Prostate gland (tissue), 2 donors: ENCODE results near the gene ABHD2.
A peak's percentile ranks its signal among the peaks of the same experiment; 100 is the strongest.

Experiments
- CTCF ChIP-seq, 4 experiments: fragments of 200-600 bp in 2 of 4; fragments of 450-650 bp in 2 of 4; sonication (generic) in 2 of 4; IDR thresholded peaks; 1 replicate in 3 of 4; 2 replicates in 1 of 4; pipeline ENCODE4 v1.5.1; 2016 to 2019; ENCODE audit warnings: antibody characterized with exemption in 4 of 4, mild to moderate bottlenecking in 2 of 4, moderate library complexity in 2 of 4
- POLR2AphosphoS5 ChIP-seq: sonication (generic); formaldehyde crosslinking; IDR thresholded peaks from one replicate; pipeline ENCODE4 v1.6.1; 2017; ENCODE audit warnings: antibody characterized with exemption

- TF ChIP-seq CTCF (IDR thresholded peaks at IDR 0.05) = peak; percentile 91 to 97 (median 92)
- peak; percentile 42 for TF ChIP-seq POLR2AphosphoS5
These were observed 118.7 kb downstream of the ABHD2 start for GRCh38 chr15:89206908-89207331.
